WTC11 (cell line): ENCODE data around the gene SCAF4. TPM values are rescaled to one million over a fixed set of nuclear protein-coding genes. Genes with fewer than 3 reads are reported as not detected.

Experiments
- ATAC-seq: fragments of 200-7000 bp; cut with Tn5 transposase; 2 replicates; pipeline ENCODE4 v1.10.0; 2021; ENCODE audit warnings: mild to moderate bottlenecking, moderate library complexity
- CTCF ChIA-PET: fragments of 300-600 bp; sonication (Branson Sonifier 250); formaldehyde crosslinking; loops from one replicate; lab custom pipeline; 2021; ENCODE audit warnings: antibody characterized with exemption; lab: Charles Lee
- POLR2A ChIA-PET: fragments of 350-600 bp; sonication (Branson Sonifier 250); formaldehyde crosslinking; loops from one replicate; lab custom pipeline; 2021; ENCODE audit warnings: antibody characterized with exemption; lab: Charles Lee
- DNase-seq: peaks from one replicate; pipeline ENCODE4 v3.0.0; 2021; ENCODE audit warnings: low spot score
- H3K27ac Mint-ChIP-seq: 2 replicates; pipeline ENCODE4 v1.8.0; 2021; ENCODE audit warnings: mixed read lengths
- H3K27me3 Mint-ChIP-seq: 2 replicates; pipeline ENCODE4 v1.8.0; 2021; ENCODE audit warnings: low read depth, mild to moderate bottlenecking, moderate library complexity, mixed read lengths
- H3K36me3 Mint-ChIP-seq: 2 replicates; pipeline ENCODE4 v1.8.0; 2021; ENCODE audit warnings: mixed read lengths
- H3K4me1 Mint-ChIP-seq: 2 replicates; pipeline ENCODE4 v1.8.0; 2022; ENCODE audit warnings: mixed read lengths
- H3K4me3 Mint-ChIP-seq: 2 replicates; pipeline ENCODE4 v1.8.0; 2021; ENCODE audit warnings: mild to moderate bottlenecking, moderate library complexity, mixed read lengths
- H3K9me3 Mint-ChIP-seq: 2 replicates; pipeline ENCODE4 v1.8.0; 2021; ENCODE audit warnings: mixed read lengths
- AR ChIP-seq: fragments of 250-450 bp; sonication (Bioruptor Pico); IDR thresholded peaks from 2 replicates; pipeline ENCODE4 v1.9.0; 2021; ENCODE audit warnings: mild to moderate bottlenecking
- ARID4B ChIP-seq: sonication (generic); formaldehyde crosslinking; IDR thresholded peaks from 2 replicates; pipeline ENCODE4 v1.8.0; 2023; ENCODE audit warnings: missing genetic modification reagents, mild to moderate bottlenecking, borderline replicate concordance
- ATF1 ChIP-seq: sonication (generic); formaldehyde crosslinking; IDR thresholded peaks from 2 replicates; pipeline ENCODE4 v1.8.1; 2023; ENCODE audit warnings: mild to moderate bottlenecking, moderate library complexity, missing genetic modification reagents
- CREB1 ChIP-seq: sonication (generic); formaldehyde crosslinking; IDR thresholded peaks from 2 replicates; pipeline ENCODE4 v1.8.0; 2023; ENCODE audit warnings: mild to moderate bottlenecking, missing genetic modification reagents
- CREM ChIP-seq: sonication (generic); formaldehyde crosslinking; IDR thresholded peaks from 2 replicates; pipeline ENCODE4 v1.8.1; 2022; ENCODE audit warnings: mild to moderate bottlenecking, missing genetic modification reagents, moderate library complexity
- ELF4 ChIP-seq: sonication (generic); formaldehyde crosslinking; IDR thresholded peaks from 2 replicates; pipeline ENCODE4 v1.8.1; 2022; ENCODE audit warnings: low read depth, mild to moderate bottlenecking, moderate library complexity, missing genetic modification reagents
- ETV6 ChIP-seq: sonication (generic); formaldehyde crosslinking; IDR thresholded peaks from 2 replicates; pipeline ENCODE4 v1.8.1; 2022; ENCODE audit warnings: mild to moderate bottlenecking, missing genetic modification reagents
- FOXJ3 ChIP-seq: sonication (generic); formaldehyde crosslinking; IDR thresholded peaks from 2 replicates; pipeline ENCODE4 v1.9.0; 2021; ENCODE audit warnings: missing genetic modification reagents, mild to moderate bottlenecking, borderline replicate concordance
- FOXK1 ChIP-seq: sonication (generic); formaldehyde crosslinking; IDR thresholded peaks from 2 replicates; pipeline ENCODE4 v1.8.0; 2022; ENCODE audit warnings: mild to moderate bottlenecking, moderate library complexity, missing genetic modification reagents
- KAT7 ChIP-seq: sonication (generic); formaldehyde crosslinking; IDR thresholded peaks from 2 replicates; pipeline ENCODE4 v1.8.1; 2023; ENCODE audit warnings: missing genetic modification reagents, mild to moderate bottlenecking, borderline replicate concordance
- MLX ChIP-seq: sonication (generic); formaldehyde crosslinking; IDR thresholded peaks from 2 replicates; pipeline ENCODE4 v1.8.1; 2023; ENCODE audit warnings: mild to moderate bottlenecking, missing genetic modification reagents, moderate library complexity
- MXD4 ChIP-seq: fragments of 250-450 bp; sonication (Bioruptor Pico); IDR thresholded peaks from 2 replicates; pipeline ENCODE4 v1.8.0; 2021; ENCODE audit warnings: mild to moderate bottlenecking, moderate library complexity, borderline replicate concordance
- NR1H2 ChIP-seq: sonication (generic); formaldehyde crosslinking; IDR thresholded peaks from 2 replicates; pipeline ENCODE4 v1.9.0; 2021; ENCODE audit warnings: mild to moderate bottlenecking, moderate library complexity, missing genetic modification reagents
- NR2C2 ChIP-seq: sonication (generic); formaldehyde crosslinking; IDR thresholded peaks from 2 replicates; pipeline ENCODE4 v1.8.0; 2022; ENCODE audit warnings: mild to moderate bottlenecking, missing genetic modification reagents
- NR3C1 ChIP-seq: sonication (generic); formaldehyde crosslinking; conservative IDR thresholded peaks from 2 replicates; pipeline ENCODE4 v1.8.1; 2023; ENCODE audit warnings: low read depth, mild to moderate bottlenecking, missing genetic modification reagents
- OVOL2 ChIP-seq: fragments of 250-450 bp; sonication (Bioruptor Pico); IDR thresholded peaks from 2 replicates; pipeline ENCODE4 v1.9.0; 2021; ENCODE audit warnings: mild to moderate bottlenecking, borderline replicate concordance
- PRRX2 ChIP-seq: fragments of 250-450 bp; sonication (Bioruptor Pico); IDR thresholded peaks from 2 replicates; pipeline ENCODE4 v1.8.0; 2021; ENCODE audit warnings: mild to moderate bottlenecking
- SOX15 ChIP-seq: fragments of 250-450 bp; sonication (Bioruptor Pico); IDR thresholded peaks from 2 replicates; pipeline ENCODE4 v1.9.0; 2021; ENCODE audit warnings: mild to moderate bottlenecking
- TEAD4 ChIP-seq: sonication (generic); formaldehyde crosslinking; IDR thresholded peaks from 2 replicates; pipeline ENCODE4 v1.8.0; 2022; ENCODE audit warnings: mild to moderate bottlenecking, missing genetic modification reagents
- ZNF121 ChIP-seq: sonication (generic); formaldehyde crosslinking; IDR thresholded peaks from 2 replicates; pipeline ENCODE4 v1.8.0; 2023; ENCODE audit warnings: missing genetic modification reagents
- ZNF219 ChIP-seq: sonication (generic); formaldehyde crosslinking; IDR thresholded peaks from 2 replicates; pipeline ENCODE4 v1.8.0; 2023; ENCODE audit warnings: missing genetic modification reagents, mild to moderate bottlenecking, borderline replicate concordance
- ZNF232 ChIP-seq: sonication (generic); formaldehyde crosslinking; IDR thresholded peaks from 2 replicates; pipeline ENCODE4 v1.8.0; 2022; ENCODE audit warnings: mild to moderate bottlenecking, missing genetic modification reagents
- ZNF317 ChIP-seq: sonication (generic); formaldehyde crosslinking; IDR thresholded peaks from 2 replicates; pipeline ENCODE4 v1.8.1; 2023; ENCODE audit warnings: low read depth, mild to moderate bottlenecking, moderate library complexity, missing genetic modification reagents, borderline replicate concordance
- ZNF396 ChIP-seq: fragments of 250-450 bp; sonication (Bioruptor Pico); IDR thresholded peaks from 2 replicates; pipeline ENCODE4 v1.8.0; 2021; ENCODE audit warnings: mild to moderate bottlenecking, moderate library complexity, borderline replicate concordance
- ZNF512 ChIP-seq: sonication (generic); formaldehyde crosslinking; IDR thresholded peaks from 2 replicates; pipeline ENCODE4 v1.8.1; 2022; ENCODE audit warnings: missing genetic modification reagents, borderline replicate concordance
- ZNF671 ChIP-seq: fragments of 250-450 bp; sonication (Bioruptor Pico); IDR thresholded peaks from 2 replicates; pipeline ENCODE4 v1.8.0; 2021; ENCODE audit warnings: mild to moderate bottlenecking
- total RNA-seq: library from RNA; stranded (reverse); gene quantifications from 3 replicates; pipeline ENCODE4 v1.2.3, GENCODE V29; 2021

SCAF4 gene
- total RNA-seq, 1 experiment from 2014 or later = 54.0 TPM

- no peak for TF ChIP-seq AR (CRISPR knock-in tag)
- no peak for TF ChIP-seq NR2C2
- TF ChIP-seq MXD4 (CRISPR knock-in tag) = no peak
- no peak for TF ChIP-seq ATF1 (CRISPR knock-in tag)
- no peak for TF ChIP-seq FOXK1 (CRISPR knock-in tag)
- no peak for TF ChIP-seq PRRX2 (CRISPR knock-in tag)
- no peak for TF ChIP-seq ZNF219
- TF ChIP-seq NR1H2 = no peak
- TF ChIP-seq ZNF671 (CRISPR knock-in tag) = no peak
- TF ChIP-seq KAT7 (CRISPR knock-in tag) = no peak
- TF ChIP-seq ZNF317 (CRISPR knock-in tag) = no peak
These were observed 56.6 kb downstream of the SCAF4 start (continued) for GRCh38 chr21:31675318-31675717.

GRCh38 chr21:31673321-31673912, 58.5 kb downstream of the SCAF4 start:
- ChIA-PET CTCF (no interaction called here), POLR2A (no interaction called here)
- Mint-ChIP-seq H3K27ac (no peak overlapping the region), H3K4me3 (no peak overlapping the region), H3K9me3 (no peaks in the 10 kb centered on the region), H3K4me1 (peaks cover 25% of the 10 kb centered on the region), H3K27me3 (no peaks in the 10 kb centered on the region), H3K36me3 (peaks cover 7% of the 10 kb centered on the region)
- DNase-seq (no peak), ATAC-seq (no peak)
- TF ChIP-seq ETV6 (CRISPR knock-in tag) = no peak
- TF ChIP-seq AR (CRISPR knock-in tag) = no peak
- TF ChIP-seq FOXJ3 (CRISPR knock-in tag) = no peak
- TF ChIP-seq MLX (CRISPR knock-in tag) = no peak
- no peak for TF ChIP-seq ZNF512 (CRISPR knock-in tag)
- no peak for TF ChIP-seq TEAD4 (CRISPR knock-in tag)
- TF ChIP-seq KAT7 (CRISPR knock-in tag) = no peak
- no peak for TF ChIP-seq ZNF121 (CRISPR knock-in tag)
- TF ChIP-seq NR3C1 = no peak
- TF ChIP-seq SOX15 (CRISPR knock-in tag) = no peak
- TF ChIP-seq ZNF396 (CRISPR knock-in tag) = no peak
- TF ChIP-seq CREM (CRISPR knock-in tag) = no peak
- no peak for TF ChIP-seq ARID4B (CRISPR knock-in tag)
- TF ChIP-seq ZNF232 = no peak
- TF ChIP-seq CREB1 (CRISPR knock-in tag) = no peak
- TF ChIP-seq FOXK1 (CRISPR knock-in tag) = no peak
- TF ChIP-seq ELF4 (CRISPR knock-in tag) = no peak
- TF ChIP-seq OVOL2 = no peak
